DMS53 (cell line): ENCODE data around the gene WDR5.

Source experiments
- DNase-seq: peaks from one replicate; lab custom pipeline; 2025; lab: John Stamatoyannopoulos, UW

WDR5 gene

DNA sequence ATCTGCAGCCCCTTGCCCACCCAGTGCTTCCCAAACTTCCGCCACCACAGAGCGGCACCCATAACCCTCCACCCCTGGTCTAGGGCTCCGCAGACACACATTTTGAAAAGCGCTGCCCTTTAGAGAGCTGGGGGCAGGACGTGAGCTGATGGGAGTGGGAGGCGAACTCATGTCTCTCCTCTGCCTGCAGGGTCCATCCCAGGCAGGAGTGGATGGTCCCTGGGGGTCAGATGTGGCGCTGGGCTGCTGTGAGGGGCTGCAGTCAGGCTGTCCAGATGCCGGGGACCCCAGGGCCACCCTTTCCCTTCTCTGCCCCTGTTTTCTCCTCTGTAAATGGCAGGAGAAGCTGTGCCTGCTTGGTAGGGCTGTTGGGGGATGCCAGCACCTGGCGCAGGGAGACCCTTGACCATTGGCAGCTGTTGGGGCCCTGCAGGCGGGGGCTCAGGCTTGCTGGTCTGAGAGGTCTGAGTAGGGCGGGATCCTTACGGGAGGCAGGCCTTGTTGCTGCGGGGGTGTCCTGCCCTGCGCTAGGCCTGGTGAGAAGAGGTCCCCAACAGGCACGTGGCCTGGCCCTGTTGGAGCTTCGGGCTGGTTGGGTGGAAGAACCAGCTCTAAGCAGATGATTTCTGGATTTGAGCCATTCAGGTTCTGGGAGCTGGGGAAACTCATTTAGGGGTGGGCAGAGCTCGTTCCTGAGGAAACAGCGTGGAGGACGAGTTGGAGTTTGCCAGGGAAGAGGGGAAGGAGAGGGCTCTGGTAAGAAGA is 38.8 kb downstream of the WDR5 start:
- no peak for DNase-seq

DNA sequence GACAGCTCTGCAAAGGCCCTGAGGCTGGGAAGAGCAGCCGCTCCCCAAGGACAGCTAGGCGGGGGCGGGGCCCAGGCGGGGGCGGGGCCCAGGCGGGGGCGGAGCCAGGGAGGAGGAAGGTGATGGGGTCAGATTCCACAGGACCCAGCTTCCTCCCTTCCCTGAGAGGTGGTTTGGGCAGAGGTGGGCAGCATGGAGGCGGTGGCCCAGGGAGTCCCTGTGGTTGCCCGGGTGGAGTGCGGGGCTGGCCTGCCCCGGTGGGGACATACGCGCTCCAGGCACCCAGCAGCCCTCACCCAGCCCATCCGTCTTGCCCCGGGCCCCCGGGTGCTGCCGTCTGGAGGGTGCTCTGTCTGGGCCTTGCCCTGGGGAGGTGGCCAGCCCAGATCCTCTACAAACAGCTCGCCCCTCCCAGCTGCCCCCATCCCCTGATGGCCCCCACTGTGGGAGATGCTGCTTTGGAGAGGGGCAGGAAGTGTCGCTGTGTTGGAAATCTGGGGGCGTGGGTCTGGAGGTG is 39.5 kb downstream of the WDR5 start:
- DNase-seq, result no peak

DNA sequence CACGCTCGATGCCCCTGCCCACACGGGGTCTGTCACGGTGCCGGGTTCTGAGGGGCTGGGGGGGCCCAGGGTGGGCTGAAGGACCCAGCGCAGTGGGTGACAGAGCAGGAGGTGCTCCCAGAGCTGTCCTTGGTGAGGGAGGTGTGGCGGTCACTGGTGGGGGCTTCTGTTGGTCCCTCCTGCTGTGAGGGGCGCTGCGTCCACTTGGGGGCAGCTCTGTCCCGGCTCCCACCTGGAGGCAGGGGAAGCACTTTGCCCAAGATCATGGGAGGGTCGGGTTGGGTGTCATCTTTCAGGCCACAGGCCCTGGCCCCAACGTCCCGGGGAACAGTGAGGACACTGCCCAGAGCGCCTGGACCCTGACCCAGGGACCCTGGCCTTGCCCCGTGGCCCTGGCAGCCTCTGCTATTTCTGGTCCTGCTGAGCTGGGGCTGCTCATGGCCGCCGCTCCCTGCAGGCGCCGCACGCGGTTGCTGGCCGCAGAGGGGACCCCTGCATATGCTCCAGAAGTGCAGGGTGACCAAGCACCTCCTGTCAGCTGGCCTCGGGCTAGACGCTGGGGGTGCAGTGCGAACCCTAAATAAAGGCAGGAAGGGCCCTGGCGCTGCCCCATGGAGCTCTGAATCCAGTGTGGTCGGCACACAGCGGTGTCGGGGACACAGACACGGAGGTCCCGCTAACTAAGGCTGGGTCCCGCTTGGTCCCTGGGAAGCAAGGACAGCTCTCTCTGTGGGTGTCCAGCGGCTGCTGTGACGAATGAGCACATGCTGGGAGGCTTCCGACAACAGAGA is 40.1 kb downstream of the WDR5 start:
- DNase-seq, result no peak

DNA sequence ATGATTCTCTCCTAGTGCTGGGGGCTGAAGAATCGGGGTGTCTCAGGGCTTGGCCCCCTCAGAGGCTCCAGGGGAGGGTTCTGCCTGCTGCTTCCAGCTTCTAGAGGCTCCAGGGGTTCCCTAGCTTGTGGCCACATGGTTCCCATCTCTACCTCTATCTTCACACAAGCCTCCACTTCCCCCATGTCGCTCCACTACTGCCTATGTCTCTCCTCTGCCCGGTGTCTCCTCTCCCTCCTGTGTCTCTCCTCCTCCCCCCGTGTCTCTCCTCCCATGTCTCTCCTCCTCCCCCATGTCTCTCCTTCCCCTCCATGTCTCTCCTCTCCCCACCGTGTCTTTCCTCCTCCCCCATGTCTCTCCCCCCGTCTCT is 40.7 kb downstream of the WDR5 start:
- DNase-seq, result no peak

DNA sequence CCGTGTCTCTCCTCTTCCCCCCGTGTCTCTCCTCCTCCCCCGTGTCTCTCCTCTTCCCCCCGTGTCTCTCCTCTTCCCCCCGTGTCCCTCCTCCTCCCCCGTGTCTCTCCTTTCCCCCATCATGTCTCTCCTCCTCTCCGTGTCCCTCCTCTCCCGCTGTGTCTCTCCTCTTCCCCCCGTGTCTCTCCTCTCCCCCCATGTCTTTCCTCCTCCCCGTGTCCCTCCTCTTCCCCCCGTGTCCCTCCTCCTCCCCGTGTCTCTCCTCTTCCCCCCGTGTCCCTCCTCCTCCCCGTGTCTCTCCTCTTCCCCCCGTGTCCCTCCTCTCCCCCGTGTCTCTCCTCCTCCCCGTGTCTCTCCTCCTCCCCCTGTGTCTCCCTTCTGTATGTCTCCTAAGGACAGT is 41.3 kb downstream of the WDR5 start:
- no peak for DNase-seq

DNA sequence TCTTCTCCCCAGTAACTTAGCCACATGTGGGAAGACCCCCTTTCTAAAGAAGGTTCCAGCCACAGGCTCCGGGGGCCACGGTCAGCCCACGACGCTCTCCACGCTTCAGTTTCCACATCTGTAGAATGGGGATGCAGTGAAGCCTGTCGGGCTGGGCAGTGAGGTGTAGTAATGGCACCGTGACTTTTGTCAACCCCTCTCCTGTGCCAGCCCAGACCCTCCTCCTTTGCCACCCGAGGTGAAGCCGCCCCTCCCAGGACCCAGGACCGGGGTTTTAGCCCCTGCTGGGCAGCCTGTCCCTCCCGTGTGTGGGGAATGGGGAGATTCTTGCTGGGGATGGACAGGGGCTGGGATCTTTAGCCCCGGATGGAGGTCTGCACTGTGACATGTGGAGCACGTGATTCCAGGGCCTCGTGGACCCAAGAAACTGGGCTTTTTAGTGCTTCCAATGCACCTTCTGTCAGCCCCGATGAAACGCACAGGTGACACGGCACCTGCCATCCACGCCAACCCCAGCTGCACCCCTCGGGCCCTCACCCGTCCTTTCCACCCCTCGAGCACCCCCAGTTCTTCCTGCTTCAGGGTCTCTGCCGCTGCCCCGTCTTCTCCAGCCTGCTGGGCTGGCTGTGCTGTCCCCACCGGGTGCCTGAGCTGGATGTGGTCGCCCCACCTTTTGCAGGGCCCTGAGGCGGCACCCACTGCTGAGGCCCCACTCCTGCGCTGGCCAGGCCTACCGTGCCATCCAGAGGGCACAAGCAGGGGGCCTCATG is 41.9 kb downstream of the WDR5 start:
- no peak for DNase-seq

DNA sequence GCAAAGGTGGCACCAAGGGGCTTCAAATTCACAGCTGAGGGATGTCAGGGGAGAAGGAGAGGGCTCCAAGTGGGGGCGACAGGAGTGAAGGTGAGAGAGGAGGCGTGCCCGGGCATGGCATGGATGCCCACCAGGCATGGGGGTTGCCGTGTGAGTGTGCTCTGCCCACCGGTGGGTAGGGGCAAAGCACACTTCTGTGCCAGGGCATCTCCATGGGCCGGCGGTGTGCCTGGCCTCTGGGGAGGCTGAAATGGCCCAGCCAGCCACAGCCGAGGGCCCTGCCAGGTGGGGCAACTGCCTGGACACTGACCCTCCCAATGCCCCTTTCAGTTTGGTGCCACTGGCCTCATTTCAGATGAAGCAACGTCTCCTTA is 42.5 kb downstream of the WDR5 start:
- no peak for DNase-seq

DNA sequence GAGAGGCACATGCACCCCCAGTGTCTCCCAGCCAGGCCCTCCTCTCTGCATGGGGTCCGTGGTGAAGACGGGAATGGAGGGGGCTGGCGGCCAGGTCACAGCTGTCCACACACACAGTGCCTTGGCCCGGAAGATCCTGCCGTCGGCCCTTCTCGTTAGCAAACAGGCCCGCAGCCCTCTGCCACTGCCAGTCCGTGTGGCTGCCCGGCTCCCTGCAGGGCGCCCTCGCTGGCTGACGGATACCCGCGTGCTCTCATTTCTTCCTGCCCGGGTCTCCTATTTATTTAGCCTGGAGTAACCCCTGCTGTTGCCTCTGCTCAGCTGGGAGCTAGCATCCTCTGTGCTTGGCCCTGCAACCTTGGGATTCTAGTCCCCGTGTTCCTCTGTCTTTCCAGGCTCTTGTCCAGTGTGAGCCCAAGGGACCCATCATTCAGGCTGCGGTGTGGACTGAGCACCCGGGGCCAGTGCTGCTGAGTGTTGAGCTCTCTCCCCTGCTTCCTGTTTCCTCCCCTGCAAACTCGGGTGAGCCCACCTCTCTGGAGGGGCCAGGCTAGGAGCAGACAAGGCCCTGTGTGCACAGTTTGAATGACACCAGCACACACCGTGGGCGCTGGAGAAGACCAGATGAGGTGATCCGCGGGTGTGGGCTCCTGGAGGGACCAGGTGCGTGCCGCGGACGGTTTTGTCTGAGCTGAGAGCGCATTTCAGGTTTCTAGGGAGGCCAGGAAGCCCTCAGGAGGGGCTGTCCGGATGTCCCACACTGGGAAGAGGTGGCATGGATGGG is 43.1 kb downstream of the WDR5 start:
- no peak for DNase-seq

DNA sequence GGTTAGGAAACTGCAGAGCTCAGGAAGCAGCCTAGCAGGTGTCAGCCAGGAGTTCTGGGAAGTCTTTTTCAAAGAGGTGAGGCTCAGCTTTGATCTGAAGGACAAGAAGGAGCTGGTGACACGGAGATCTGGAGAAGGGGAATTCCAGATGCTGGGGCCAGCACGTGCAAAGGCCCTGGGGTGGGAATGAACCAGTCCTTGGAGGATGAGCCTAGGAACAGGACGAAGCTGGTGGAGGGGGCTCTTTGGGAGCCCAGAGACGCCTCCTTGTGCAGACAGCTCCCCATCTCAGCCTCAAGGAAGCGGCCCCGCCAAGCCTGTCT is 43.7 kb downstream of the WDR5 start:
- no peak for DNase-seq

DNA sequence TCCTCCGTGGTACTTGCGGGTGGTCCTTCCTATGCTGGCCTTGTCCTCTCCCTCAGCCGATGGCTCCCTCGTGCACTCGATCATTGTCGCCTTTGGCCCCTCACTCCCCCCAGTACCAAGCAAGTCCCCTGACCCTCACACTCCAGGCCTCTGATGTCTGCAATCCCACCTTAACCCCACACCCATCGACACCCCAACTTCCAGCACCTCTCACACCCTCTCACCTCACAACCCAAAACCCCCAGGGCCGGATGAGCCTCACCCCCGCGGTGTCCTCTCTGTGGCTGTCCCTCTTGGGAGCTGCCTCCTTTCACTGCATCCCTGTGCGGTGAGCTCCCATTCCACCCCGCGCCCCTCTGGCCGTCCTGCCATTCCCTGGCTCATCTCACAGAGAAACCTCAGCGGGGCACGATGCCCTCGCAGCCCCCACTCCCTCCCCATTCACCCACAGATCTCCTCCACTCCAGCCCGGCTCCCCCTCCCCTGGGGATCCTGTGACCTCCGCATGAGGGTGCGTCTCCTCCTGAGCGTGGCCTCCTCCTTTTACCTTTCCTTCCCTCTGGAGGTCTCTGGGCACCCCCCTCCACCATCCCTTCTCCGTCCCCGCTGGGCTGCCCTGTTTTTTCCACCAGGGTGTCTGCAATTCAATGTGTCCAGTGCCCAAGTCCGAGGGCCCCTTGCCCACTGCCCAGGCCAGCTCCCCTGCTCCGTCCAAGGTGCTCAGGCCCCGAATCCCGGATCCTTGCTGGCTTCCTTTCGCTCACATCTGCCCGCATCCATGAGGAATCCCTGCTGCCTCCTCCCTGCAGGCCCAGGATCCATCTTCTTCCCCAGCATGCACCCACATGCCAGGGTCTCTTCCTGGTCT is 44.3 kb downstream of the WDR5 start:
- DNase-seq, result no peak

DNA sequence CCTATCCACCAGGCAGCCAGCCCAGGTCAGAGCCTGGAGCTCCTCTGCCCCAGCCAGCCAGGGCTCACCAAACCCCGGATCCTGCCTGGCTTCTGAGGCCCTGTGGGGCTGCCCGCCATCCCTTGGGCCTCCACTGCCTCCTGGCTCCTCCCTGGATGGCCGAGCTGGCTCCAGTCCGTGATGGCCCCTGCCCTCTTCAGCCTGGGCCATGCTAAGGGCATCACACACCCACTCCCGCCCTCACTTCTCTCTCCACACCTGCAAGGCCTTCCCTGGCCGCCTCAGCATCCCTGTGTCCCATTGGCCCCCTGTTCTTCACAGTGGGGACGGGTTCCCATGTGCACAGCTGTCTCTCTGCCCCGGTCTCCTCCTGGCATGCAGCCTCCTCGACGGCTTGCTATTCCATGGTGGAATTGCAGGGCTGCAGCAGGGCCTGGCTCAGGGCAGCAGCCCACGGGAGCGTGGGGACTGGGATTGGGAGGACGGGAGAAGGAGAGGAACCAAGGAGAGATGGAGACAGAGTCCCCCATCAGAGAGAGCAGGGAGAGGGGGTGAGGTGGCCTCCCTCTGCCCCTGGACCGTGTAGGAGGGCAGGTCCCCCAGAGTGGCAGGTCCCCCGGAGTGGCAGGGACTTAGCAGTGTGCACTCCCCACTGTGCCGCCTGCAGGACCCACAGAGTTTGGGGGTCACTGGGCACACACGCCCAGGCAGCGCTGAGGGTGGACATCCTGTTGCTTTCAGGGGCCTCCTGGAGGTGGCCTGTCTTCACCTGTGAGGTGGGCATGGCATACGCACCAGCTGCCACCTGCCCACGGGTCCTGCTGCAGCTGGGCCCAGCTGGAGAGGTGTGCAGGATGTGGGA is 45.1 kb downstream of the WDR5 start:
- no peak for DNase-seq

DNA sequence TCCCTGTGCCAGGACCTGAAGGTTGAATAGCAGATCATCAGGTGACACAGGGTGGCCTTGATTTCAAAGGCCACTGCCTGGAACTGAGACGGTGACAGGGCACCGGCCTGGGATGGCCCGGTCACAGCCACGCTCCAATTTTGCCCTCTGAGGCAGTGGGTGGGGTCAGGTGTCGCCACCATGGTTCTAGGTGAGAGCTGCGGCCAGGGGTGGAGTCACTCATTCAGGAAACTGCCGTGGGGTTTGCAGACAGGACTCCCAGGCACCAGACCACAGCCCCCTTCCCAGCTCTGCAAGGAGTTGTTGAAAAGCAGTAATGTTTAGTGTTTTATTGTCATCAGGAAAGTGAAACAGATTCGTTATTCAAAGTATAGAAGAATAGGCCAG is 45.8 kb downstream of the WDR5 start:
- no peak for DNase-seq

DNA sequence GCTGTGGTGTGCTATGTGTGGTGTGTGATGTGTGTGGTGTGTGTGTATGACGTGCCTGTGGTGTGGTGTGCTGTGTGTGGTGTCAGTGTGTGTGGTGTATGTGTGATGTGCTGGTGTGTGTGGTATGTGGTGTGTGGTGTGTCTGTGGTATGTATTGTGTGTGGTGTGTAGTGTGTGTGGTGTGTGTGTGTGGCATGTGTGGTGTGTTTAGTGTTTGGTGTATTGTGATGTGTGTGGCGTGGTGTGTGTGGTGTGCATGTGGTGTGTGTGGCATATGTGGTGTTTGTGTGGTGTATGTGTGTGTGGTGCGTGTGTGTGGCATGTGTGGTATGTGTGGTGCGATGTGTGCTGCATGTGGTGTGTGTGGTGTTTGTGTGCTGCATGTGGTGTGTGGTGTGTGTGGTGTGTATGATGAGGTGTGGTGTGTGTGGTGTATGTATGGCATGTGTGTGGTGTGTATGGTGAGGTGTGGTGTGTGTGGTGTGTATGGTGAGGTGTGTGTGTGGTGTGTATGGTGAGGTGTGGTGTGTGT is 46.7 kb downstream of the WDR5 start:
- no peak for DNase-seq

DNA sequence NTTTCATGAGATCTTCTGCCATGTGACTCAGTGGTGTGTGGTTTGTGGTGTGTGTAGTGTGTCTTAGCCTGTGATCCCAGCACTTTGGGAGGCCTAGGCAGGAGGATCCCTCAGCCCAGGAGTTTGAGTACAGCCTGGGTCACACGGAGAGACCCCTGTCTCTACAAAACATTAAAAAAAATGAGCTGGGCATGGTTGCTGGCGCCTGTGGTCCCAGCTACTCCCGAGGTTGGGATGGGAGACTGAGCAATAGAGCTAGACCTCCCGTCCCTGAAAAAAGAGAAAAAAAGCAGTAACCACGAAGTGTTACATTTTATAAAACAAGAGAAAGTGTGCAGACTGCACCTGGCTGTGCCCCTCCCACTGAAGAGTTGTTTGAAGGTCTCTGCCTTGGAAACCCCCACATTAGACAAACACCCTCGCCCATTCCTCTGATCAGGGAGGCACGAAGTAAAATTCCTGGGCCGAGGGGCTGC is 49.7 kb downstream of the WDR5 start:
- peak; percentile 36 for DNase-seq

DNA sequence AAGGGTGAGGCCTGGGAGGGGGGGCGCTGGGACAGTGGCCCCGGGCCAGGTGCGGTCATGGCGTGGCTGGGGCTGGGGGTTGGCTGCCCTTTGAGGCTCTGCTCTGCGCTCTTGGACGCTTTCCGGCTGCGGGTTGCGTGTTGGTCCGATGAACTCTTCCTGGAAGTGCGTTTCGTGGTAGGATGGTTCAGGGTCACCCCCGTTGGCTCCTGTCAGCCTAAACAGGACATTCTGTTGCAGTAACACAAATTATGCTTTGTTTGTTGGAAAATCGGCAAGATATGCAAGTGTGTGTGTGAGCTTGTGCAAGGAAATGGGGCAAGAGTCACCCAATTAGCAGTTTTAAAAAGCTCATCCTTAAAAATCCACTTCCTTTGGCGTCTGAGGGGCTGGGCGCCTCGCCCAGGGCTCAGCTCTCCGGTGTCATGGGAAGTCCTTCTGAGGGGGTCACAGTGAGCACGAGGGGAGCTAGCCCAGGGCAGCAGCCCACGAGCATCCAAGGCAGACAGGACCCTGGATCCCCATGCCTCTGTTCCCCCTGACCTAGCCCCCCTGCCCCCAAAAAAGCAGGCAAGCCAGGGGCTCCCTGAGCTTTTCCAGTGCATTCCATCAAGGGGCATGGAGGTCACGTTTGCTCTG is 50.7 kb downstream of the WDR5 start:
- DNase-seq, result no peak

DNA sequence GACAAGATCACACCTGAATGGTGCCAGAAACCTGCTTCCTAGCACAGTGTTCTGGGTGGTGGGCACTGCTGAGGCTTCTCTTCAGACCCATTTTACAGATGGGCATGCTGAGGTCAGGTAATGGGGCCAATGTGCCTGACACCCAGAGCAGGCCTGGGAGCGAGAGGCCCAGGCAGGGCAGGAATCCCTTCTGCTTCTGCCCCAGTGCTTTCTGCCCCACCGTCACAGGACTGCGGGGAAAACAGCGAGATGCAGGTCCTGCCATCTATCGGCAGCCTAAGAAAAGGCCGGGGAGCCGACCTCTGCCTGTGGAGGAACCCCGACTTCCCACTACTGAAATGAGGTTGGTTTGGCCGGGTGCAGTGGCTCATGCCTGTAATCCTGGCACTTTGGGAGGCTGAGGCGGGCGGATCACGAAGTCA is 51.2 kb downstream of the WDR5 start:
- peak; percentile 29 for DNase-seq

DNA sequence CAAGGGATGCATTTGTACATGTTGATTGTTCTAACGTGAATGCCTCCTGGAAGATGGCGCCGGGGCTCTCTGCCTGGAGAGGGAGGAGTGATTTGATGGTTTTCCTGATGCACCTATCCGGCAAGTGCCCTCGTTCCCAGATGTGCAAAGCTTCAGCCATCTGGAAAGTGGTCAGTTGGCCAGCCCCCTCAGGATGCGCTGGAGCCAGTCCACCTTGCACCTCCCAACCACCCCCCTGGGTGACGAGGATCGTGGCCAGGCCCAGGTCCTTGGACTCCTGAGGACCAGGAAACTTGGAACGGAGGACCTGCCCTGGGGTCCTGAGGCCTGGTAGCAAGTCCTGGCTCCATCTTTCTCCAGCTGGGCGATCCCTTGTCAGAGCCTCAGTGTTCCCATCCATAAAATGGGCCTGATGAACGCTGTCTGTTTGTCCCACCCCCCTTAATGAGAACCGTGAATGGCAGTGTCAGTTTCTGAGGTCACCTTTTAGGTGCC is 52.1 kb downstream of the WDR5 start:
- no peak for DNase-seq

DNA sequence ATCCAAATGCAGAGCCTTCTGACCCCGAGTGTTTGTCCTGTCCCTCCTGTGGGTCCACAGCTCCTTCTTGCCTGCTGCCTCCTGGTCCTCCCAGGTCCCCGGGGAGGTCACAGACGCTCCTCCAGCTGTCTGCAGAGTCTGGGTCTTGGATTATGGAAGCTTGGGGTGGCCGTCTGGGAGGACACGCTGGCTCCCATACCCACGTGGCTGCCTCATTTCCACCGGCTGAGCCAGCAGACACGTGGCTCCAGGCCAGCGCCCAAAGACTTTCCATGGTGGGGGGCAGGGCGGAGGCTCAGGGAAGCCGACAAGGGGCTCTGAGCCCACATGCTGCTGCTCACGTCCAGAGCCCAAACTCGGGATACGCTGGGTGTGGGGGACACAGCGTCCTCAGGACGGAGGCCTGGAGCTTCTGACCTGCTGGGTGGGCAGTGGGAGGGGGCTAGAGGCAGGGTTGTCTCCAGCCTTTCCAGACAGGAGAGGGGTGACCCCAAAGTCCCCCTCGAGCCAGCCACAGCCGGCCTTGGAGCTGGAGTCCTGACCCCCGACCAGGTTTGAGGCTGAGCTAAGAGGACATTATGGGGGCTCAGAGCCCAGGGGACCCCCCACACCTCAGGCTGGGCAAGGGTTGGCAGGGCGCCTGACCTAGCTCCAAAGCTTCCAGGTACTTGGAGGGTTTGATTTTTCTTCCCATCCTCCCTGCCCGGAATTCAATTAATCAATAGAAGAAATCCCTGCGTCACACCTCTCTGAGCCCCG is 52.7 kb downstream of the WDR5 start:
- DNase-seq, result no peak
